Activated B cell treated with CpG ODN at 0.5 μM for 24 hours (primary cell): ENCODE results near the gene GUCY2D. TPM values are rescaled to one million over a fixed set of nuclear protein-coding genes. Genes with fewer than 3 reads are reported as not detected.
"Not testable (repeated sequence)": the region's sequence is repeated elsewhere in the genome, so short reads cannot be mapped to it uniquely, and the experiment has no call there.

Source experiments
- ATAC-seq: fragments of 200-7000 bp; cut with Tn5 transposase; one replicate; pipeline ENCODE4 v1.10.0; 2021; ENCODE audit warnings: low read depth, mild to moderate bottlenecking, moderate library complexity
- CTCF ChIA-PET: fragments of 350-600 bp; sonication (Branson Sonifier 250); formaldehyde crosslinking; loops from one replicate; lab custom pipeline; 2021; ENCODE audit warnings: antibody characterized with exemption; lab: Charles Lee
- POLR2A ChIA-PET: fragments of 350-600 bp; sonication (Branson Sonifier 250); formaldehyde crosslinking; loops from one replicate; lab custom pipeline; 2021; ENCODE audit warnings: antibody characterized with exemption; lab: Charles Lee
- DNase-seq: peaks from one replicate; pipeline ENCODE4 v3.0.0; 2022
- H3K27ac Mint-ChIP-seq: one replicate; pipeline ENCODE4 v1.8.0; 2020; ENCODE audit warnings: mixed read lengths
- H3K27me3 Mint-ChIP-seq: one replicate; pipeline ENCODE4 v1.8.0; 2021; ENCODE audit warnings: mixed read lengths
- H3K36me3 Mint-ChIP-seq: one replicate; pipeline ENCODE4 v1.8.0; 2021; ENCODE audit warnings: low read depth, mixed read lengths
- H3K4me1 Mint-ChIP-seq: one replicate; pipeline ENCODE4 v1.8.0; 2021; ENCODE audit warnings: mixed read lengths
- H3K4me3 Mint-ChIP-seq: one replicate; pipeline ENCODE4 v1.8.0; 2020; ENCODE audit warnings: mild to moderate bottlenecking, mixed read lengths
- H3K9me3 Mint-ChIP-seq: one replicate; pipeline ENCODE4 v1.8.0; 2020; ENCODE audit warnings: mixed read lengths
- intact Hi-C: fragments of 100-400 bp; cut with micrococcal nuclease; formaldehyde crosslinking; loops from one replicate; pipeline ENCODE4 v1.15.1; 2024
- total RNA-seq: library from RNA; stranded (reverse); gene quantifications from 2 replicates; pipeline ENCODE4 v1.2.3, GENCODE V29; 2022
- TF ChIP-seq, protein P1 (sequence below): fragments of 200-600 bp; IDR thresholded peaks from one replicate; pipeline ENCODE4 v1.8.0; 2022; ENCODE audit warnings: antibody characterized with exemption, mild to moderate bottlenecking

GUCY2D gene
- not detected in 2 replicates for total RNA-seq

DNA sequence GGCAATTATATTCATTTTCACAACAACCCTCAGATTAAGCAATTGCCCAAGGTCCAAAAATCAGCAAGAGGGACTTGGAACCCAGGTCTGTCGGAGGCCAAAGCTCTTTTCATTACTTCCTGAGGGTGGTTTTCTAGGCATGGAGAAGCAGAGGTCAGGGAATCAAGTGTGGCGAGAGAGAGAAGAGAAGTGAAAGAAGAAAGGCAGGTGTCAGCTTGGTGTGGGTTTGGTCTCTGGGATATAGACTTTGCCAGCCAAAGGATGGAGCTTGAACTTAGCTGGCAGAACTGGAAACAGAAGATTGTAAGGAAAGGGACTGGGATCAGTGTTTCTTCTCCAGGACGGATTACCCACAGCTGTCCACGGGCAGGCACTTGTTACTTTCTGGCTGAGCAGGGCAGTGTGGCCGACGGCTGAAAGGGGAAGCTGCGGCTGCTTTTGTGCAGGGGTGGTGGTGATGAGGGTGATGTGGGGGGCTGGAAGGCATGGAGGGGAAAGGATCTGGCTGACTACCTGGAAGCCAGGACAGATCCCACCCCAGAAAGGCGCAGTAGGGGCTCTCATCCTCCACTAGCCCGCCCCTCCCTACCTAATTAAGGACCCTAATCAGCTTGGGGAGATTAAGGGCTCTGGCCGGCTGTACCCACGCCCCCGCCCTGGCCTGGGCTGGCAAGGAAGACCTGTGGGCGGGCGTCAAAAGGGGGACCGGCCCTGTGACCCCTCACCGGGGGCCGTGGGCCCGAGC, at the start of gene GUCY2D:
GUCY2D (plus strand) TSS at position 640 of the 745 bp plus-strand sequence. CDS start 433 bp downstream, outside the sequence.
- Mint-ChIP-seq H3K27ac (no peak within 1 kb of the TSS), H3K4me3 (peak within 1 kb of the TSS; percentile 83), H3K27me3 (peaks cover 31% of the 10 kb centered on the region), H3K36me3 (no peaks in the 10 kb centered on the region), H3K9me3 (no peaks in the 10 kb centered on the region), H3K4me1 (peaks cover 7% of the 10 kb centered on the region)
- intact Hi-C loops = no loop called here
- peak; percentile 61 for ATAC-seq
- ChIA-PET POLR2A (interaction anchor here (0.8 to 1.2 kb wide), 2 partner anchors 86 to 316 kb away, joined by 3 to 4 read pairs; partner anchors contain the start of gene RNF227), CTCF (interaction anchor here (0.6 to 2.5 kb wide), 3 partner anchors 12 to 58 kb away, joined by 3 to 15 read pairs (median 4); no protein-coding TSS in a partner anchor)
- no peak for DNase-seq
- TF ChIP-seq, protein P1, sequence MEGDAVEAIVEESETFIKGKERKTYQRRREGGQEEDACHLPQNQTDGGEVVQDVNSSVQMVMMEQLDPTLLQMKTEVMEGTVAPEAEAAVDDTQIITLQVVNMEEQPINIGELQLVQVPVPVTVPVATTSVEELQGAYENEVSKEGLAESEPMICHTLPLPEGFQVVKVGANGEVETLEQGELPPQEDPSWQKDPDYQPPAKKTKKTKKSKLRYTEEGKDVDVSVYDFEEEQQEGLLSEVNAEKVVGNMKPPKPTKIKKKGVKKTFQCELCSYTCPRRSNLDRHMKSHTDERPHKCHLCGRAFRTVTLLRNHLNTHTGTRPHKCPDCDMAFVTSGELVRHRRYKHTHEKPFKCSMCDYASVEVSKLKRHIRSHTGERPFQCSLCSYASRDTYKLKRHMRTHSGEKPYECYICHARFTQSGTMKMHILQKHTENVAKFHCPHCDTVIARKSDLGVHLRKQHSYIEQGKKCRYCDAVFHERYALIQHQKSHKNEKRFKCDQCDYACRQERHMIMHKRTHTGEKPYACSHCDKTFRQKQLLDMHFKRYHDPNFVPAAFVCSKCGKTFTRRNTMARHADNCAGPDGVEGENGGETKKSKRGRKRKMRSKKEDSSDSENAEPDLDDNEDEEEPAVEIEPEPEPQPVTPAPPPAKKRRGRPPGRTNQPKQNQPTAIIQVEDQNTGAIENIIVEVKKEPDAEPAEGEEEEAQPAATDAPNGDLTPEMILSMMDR = no peak

DNA sequence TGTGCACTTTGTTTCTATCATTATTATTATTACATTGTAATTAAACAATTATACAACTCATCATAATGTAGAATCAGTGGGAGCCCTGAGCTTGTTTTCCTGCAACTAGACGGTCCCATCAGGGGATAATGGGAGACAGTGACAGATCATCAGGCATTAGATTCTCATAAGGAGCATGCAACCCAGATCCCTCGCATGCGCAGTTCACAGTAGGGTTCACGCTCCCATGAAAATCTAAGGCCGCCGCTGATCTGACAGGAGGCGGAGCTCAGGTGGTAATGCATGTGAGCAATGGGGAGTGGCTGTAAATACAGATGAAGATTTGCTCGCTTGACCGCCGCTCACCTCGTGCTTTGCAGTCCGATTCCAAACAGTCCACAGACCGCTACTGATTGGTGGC, 49.1 kb upstream of the GUCY2D start:
- H3K27me3 Mint-ChIP-seq, H3K27ac Mint-ChIP-seq, H3K9me3 Mint-ChIP-seq, DNase-seq, H3K4me3 Mint-ChIP-seq, intact Hi-C loops, ATAC-seq, POLR2A ChIA-PET: not testable (repeated sequence)
- Mint-ChIP-seq H3K4me1 (peaks cover 10% of the 10 kb centered on the region), H3K36me3 (peaks cover 23% of the 10 kb centered on the region)
- CTCF ChIA-PET = interaction anchor here (0.6 to 1.3 kb wide), 3 partner anchors 14 to 131 kb away, joined by 3 read pairs; no protein-coding TSS in a partner anchor

DNA sequence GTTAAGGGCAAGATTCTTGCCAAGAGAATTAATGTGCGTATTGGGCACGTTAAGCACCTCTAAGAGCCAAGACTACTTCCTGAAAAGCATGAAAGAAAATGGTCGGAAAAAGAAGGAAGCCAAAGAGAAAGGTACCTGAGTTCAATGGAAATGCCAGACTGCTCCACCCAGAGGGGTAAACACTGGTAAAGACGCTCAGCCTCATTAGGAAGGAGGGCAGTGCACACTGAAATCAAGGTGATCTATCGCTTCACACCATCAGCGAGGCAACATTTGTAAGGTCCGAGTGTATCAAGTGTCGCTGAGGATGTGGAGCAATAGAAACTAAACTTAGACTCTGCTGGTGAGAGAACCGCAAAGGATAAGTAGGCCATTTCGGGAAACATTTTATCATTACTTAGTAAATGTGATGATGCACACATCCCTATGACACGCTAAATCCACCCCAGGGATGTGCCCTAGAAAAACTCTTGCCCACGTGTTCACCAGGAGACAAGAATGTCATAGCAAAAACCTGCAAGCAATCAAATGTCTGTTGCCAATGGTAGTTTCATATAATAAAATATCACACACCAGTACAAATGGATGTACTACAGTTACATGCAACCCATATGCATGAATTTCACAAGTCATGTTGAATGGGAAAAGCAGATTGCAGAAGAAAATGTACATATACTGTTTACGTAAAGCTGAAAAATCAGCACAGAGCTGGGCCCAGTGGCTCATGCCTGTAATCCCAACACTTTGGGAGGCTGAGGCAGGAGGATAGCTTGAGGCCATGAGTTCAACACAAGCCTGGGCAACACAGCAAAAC, 46.8 kb upstream of the GUCY2D start:
- intact Hi-C loops = no loop called here
- Mint-ChIP-seq H3K9me3 (no peaks in the 10 kb centered on the region), H3K27me3 (peaks cover 6% of the 10 kb centered on the region), H3K4me3 (no peak overlapping the region), H3K36me3 (peaks cover 1% of the 10 kb centered on the region), H3K27ac (no peak overlapping the region), H3K4me1 (peaks cover 10% of the 10 kb centered on the region)
- TF ChIP-seq, protein P1 = no peak
- ChIA-PET POLR2A (interaction anchor here (0.7 kb wide), 1 partner anchor 47 kb away, joined by 3 read pairs; no protein-coding TSS in a partner anchor), CTCF (no interaction called here)
- no peak for DNase-seq
- ATAC-seq = no peak

DNA sequence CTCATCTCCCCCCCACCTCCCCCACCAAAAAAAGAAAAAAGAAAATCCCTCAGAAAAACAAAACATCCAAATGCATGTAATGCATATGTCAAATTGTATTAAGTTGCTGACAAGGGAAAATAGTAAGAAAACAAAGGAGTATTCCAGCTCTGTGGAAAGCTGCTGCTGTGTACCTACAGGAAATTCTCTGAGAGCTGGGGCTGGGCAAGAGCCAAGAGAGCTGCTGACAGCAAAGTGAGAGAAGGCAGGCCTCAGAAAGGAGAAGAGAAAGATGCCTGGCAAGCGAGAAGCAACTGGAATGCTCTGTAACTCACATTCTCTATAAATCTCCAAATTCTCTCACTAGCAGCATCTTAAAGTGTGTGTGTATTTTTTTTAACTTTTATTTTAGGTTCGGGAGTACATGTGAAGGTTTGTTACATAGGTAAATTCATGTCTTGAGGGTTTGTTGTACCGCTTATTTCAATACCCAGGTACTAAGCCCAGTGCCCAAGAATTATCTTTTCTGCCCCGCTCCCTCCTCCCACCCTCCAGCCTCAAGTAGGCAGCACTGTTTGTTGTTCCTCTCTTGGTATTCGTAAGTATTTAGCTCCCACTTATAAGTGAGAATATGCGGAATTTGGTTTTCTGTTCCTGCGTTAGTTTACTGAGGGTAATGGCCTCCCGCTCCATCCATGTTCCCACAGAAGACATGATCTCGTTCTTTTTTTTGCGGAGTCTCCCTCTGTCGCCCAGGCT, 46.0 kb upstream of the GUCY2D start:
- CTCF ChIA-PET = no interaction called here
- Mint-ChIP-seq H3K4me1 (peaks cover 7% of the 10 kb centered on the region), H3K27ac (no peak overlapping the region), H3K36me3 (no peaks in the 10 kb centered on the region), H3K4me3 (no peak overlapping the region), H3K27me3 (peaks cover 8% of the 10 kb centered on the region), H3K9me3 (no peaks in the 10 kb centered on the region)
- ATAC-seq (no peak), DNase-seq (no peak)
- intact Hi-C loops = no loop called here
- POLR2A ChIA-PET = no interaction called here
- TF ChIP-seq, protein P1 = no peak

DNA sequence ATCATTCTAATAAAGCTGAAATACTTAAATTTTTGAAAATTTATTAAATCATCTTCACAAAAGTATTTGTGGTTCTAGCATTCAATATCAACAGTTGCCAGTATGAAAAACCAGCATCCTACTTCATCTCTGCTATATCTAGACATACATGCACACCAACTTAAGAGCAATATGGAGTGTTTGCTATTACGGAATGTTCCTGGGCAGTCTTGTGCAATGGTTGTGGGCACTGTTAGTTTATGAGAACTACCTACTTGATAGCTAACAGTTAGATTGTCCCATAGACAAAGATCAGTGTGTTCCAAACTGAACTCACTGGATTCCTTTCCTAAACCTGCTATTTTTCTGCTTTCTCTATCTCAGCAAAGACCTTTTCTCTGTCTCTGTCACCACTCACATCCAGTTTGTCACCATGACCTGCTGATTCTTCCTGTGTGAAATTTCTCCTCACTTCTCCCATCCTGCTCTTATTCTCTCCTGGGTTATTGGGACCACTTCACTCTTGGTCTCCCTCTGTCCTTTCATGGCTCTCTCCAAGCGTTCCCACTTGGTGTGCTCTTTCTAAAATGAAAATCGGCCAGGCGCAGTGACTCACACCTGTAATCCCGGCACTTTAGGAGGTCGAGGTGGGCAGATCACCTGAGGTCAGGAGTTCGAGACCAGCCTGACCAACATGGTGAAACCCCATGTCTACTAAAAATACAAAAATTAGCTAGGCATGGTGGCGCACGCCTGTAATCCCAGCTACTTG, 42.7 kb upstream of the GUCY2D start:
- ChIA-PET POLR2A (no interaction called here), CTCF (no interaction called here)
- Mint-ChIP-seq H3K27ac (no peak overlapping the region), H3K27me3 (peaks cover 14% of the 10 kb centered on the region), H3K4me1 (no peaks in the 10 kb centered on the region), H3K4me3 (no peak overlapping the region), H3K36me3 (no peaks in the 10 kb centered on the region), H3K9me3 (no peaks in the 10 kb centered on the region)
- DNase-seq (no peak), ATAC-seq (no peak)
- intact Hi-C loops = no loop called here
- TF ChIP-seq, protein P1 = no peak
